ENCODE results near the gene PCCA.
"Not testable (repeated sequence)": the region's sequence is repeated elsewhere in the genome, so short reads cannot be mapped to it uniquely, and the experiment has no call there.

PCCA gene

GRCh38 chr13:100146534-100146933 lies 57.6 kb downstream of the PCCA start:
- no peak for DNase-seq

DNA sequence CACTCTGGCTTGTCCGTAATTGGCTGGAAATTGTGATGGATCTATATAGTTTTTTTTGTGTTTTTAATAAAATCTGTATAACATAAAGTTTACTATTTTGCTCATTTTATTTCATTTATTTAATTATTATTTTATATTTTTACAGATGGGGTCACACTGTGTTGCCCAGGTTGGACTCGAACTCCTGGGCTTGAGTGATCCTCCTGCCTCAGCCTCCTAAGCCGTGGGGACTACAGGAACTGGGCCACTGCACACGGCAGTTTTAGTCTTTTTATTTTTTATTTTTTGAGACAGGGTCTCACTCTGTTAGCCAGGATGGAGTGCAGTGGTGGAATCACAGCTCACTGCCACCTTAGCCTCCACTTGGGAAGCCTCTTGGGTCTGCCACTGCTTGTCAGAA lies 58.9 kb downstream of the PCCA start:
- no peak for DNase-seq

GRCh38 chr13:100148422-100148821 lies 59.5 kb downstream of the PCCA start:
- DNase-seq = no peak

GRCh38 chr13:100149389-100149788 lies 60.5 kb downstream of the PCCA start:
- no peak for DNase-seq

- DNase-seq = not testable (repeated sequence)
Observed at GRCh38 chr13:100150711-100151110, 61.8 kb downstream of the PCCA start.

DNA sequence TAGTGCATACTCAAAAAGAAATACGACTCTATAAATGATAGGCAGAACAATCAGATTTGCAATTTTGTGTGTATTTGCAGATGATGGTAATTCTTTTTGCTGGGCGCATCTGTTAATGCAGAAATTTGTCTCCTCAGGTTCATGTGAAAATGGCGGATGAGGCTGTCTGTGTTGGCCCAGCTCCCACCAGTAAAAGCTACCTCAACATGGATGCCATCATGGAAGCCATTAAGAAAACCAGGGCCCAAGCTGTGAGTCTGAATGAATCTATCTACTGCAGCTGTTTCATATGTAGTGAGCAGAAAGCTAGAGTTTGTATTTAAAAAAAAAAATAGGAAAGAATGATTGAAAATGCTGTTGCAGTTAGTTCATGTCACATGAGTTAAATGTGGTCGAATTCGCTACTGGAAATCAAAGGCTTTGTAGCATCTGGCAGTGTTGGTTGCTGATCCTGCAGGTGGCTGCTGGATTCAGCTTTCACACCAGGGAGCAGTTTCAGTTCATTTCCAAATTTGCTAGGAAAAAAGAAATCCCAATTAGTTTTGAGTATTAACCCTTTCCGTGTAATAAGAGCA lies 66.0 kb downstream of the PCCA start:
- DNase-seq = no peak

DNA sequence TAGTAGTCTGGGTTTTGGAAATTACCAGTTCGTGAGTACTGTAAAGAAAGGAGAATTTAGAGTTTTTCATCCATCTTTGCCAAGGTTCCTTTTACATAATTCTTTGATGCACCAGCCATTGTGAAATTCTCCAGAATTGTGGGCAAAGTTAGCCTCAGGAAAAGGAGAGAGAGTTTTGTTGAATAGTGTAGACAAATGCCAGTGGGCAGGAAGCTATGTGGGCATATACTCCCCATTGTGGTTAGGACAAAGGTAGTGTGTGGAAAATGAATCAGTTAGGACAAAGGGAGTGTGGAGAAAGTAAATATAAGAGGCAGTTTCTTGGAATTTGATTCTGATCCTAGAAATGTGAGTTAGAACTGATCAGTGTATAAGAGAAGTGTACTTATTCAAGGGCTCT lies 67.9 kb downstream of the PCCA start:
- DNase-seq = no peak

DNA sequence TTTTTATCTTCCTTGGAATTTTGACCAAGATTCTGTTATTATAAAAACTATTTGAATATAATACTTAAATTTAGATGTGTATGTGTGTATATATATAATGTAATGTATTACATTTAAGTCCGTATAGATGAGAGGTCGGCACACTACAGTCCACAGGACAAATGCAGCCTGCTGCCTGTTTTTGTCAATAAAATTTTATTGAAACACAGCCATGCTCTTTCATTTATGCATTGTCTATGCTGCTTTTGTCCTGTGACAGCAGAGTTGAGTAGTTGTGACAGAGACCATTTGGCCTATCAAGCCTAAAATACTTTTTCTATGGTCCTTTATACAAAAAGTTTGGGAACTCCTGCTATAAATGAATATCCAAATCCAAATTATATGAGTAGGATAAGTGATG lies 69.7 kb downstream of the PCCA start:
- no peak for DNase-seq

DNA sequence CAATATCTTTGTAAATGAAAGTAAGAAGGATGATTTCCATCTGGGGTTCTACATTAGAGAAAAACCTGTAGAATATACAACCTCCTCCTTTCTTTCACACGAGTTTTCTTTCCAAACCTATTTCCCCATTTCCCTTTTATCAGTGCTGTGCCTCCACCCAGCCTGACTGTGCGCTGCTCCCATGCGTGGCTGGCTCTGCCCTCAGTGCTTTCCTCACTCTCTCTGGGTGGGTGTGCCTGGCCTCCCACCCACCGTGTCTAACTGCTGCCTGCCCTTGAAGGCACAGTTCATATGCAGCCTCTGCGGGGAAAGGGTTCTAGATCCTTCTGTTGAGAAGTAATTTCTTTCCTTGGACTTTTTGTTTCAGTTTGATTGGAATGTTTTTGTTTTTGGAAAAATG lies 70.7 kb downstream of the PCCA start:
- DNase-seq = no peak

DNA sequence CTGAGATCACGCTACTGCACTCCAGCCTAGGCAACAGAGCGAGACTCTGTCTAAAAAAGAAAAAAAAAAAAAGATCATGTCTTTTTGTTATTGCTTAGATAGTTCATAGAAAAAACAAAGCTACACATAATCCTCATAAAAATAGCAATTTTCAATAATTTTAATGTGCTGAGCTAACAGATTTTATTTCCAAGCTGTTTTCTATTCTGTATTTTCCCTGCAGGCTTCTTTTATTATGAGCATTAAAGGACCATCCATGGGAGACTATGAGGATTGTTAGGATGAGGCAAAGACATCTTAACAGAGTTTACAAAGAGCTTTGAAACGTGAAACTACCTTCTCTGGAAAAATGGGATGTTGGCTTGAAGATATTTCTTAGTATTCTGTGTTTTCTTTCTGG lies 71.6 kb downstream of the PCCA start:
- DNase-seq = no peak

- no peak for DNase-seq
Observed at GRCh38 chr13:100163375-100163774, 74.5 kb downstream of the PCCA start.

- DNase-seq = no peak
Observed at GRCh38 chr13:100173203-100173602, 84.3 kb downstream of the PCCA start.

DNA sequence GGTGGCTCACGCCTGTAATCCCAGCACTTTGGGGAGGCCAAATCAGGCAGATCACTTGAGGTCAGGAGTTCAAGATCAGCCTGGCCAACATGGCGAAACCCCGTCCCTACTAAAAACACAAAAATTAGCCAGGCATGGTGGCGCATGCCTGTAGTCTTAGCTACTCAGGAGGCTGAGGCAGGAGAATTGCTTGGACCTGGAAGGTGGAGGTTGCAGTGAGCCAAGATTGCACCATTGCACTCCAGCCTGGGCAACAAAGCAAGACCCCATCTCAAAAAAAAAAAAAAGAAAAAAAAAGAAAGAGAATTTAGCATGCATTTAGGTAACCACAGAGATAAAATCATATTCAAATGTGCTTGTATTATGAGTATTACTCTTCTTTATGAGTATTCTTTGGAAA lies 85.6 kb downstream of the PCCA start:
- DNase-seq = not testable (repeated sequence)

DNA sequence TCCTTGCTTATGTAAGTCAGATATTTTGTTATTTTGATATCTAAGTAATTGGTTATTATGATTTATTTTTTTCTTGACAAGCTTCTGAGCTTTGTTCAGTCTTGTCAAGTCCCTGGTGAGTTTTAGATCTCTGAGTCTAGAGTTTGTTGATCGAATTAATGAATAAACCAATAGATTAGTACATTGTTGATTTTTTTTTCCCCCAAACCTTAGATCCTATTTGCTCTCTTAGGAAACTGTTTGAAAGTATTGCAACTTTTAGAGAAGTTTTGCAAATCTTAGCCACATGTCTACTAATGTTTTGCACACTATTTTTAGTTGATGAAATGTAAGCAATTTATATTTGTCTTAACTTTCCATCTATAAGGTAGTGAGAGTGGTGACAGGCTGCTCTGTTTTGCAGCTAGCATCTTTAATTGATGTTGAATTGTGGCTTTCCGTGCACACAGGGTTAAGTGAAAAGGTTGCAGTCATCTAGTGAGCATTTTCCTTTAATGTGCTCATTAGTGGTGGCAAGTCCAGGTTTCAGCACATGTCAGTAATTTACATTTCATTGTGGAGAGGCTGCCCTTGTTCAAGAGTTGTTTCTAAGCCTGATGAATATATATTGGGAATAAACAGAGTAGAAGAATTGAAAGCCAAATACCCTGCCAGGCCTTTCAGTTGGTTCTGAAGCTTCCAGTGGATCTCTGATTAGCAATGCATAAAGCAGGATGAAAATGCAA lies 86.3 kb downstream of the PCCA start:
- DNase-seq = no peak

DNA sequence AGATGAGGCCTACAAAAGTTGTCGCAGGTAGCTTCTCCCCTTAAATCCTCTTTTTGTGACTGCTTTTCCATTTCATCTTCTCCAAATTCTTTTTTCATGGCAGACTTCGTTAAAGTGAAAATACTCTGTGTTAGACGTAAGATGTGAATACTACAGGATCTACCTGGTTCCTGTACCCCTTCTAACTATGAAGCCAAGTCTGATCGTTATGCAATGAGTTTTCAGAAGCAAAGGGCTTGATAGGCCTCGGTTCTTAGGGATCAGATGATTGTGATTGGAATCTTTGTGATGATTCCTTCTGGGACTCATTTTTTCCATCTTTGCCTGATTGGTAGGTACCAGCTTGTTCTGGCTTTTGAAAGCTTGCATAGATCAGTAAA lies 86.9 kb downstream of the PCCA start:
- no peak for DNase-seq

GRCh38 chr13:100176801-100177400 lies 88.0 kb downstream of the PCCA start:
- peak; percentile 84 for DNase-seq

DNA sequence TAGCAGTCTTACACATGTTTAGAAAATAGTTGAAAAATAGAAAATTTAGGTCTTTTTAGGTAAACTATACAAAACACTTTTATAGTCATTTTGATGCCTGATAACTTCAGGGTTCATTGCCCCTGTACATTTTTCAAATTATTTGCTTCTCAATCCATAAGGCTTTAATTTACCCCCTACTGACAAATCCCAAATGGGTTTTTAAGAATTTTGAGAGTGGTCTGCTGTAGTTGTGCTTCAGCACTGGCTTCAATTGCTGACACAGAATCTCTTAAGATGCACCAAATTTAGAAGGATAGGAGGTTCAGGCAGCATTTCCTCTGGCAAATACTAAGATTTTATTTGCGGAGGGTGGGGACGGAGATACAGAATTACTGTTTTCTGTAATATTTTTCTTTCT lies 89.4 kb downstream of the PCCA start:
- no peak for DNase-seq

DNA sequence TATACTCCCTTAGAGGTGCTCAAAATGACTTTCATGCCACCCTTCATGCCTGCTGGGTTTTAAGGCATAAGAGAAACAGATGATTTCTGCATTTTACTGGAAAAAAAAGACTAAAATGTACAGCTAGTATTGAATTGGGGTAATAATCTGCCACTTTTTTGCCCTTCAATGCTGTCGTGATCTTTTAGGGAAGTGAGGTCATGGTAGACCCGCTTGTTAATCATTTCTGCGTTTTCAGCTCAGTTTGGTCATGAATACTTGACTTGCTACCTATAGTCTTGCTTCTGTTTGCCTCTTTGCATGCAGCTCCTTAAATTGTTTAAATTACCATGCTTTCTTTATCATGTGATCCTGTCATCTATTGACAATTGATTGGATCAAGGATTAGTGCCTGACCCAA lies 90.4 kb downstream of the PCCA start:
- DNase-seq = no peak

DNA sequence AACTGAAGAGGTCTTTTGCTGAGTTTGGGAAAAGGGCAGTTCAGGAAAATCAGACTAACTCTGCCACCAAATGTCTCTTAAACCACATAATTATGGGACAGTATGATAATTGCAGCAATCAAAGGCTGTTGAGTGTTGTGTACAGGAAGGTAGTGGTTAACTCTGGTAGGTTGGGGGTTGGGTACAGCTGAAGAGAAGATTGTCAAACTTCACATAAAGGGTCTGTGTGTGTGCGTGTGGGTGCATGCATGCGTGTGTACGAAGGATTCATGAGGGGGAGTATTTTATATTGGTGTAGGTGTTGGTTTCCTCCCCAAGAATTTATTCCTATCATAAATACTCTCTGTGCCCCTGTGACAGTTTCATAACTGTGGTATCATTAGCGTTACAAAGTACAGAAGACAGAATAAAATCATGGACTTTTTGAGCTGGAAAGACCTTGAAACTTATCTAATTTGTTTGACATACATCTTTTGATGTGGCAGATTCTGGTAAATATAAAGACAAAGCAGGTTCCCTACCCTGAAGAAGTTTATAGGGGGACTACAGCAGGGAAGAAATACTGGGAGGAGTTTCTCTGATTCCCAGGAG lies 94.1 kb downstream of the PCCA start:
- no peak for DNase-seq

DNA sequence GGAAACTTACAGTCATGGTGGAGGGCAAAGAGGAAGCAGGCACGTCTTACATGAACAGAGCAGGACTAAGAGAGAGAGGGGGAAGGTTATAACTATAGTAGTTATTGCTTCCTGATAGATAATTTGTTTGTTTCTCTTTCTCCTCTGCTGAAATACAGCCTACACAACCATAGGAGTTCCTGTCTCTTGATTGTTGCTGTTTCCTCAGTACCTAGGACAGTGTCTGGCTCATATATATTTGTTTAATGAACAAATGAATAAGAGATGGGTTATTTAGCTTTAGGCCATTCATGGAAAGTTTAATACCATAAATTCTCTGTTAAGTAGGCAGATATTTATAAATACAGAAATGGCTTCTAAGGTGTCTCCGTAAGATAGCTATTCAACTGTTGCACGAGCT lies 95.2 kb downstream of the PCCA start:
- no peak for DNase-seq

- DNase-seq = no peak
Observed at GRCh38 chr13:100195568-100195967, 106.7 kb downstream of the PCCA start.

GRCh38 chr13:100196375-100196774 lies 107.5 kb downstream of the PCCA start:
- no peak for DNase-seq

- no peak for DNase-seq
Observed at GRCh38 chr13:100197116-100197515, 108.2 kb downstream of the PCCA start.

All from NCI-H82 (cell line).